ENCODE measurements around the gene TUBGCP2. TPM values are rescaled to one million over a fixed set of nuclear protein-coding genes. Genes with fewer than 3 reads are reported as not detected.

The TUBGCP2 gene
- total and polyA plus RNA-seq, 2 of the 13 experiments (the other 11 are each of a cell fraction or from before 2014, with no cell fraction given) = 21.3 to 34.5 TPM

DNA sequence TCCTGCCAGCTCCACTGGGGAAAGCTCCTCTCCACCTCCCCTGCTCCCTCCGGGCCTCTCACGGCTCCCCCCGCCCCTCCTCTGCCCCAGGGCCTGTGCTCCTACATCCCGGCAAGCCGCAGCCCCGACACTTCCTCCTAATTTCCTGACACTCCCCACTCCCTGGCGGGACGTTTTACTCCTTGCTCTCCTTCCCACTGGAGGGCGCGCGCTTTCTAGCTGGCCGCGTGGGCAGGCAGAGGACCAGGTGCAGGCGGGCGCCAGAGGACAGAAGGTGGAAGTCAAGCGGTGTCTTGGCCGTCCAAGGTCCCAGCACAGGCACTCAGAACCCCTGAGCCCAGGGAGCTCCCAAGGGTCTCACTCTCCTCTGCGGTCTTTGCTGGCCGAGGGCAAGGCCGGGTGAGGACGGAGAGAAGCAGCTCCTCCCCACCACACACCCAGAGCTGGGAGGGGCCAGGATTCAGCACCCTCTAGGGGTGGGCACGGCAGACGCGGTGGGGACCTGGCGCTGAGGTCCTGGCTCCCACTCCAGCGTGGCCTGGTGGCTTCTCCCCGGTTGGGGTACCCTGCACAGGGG, 51.1 kb downstream of the TUBGCP2 start (continued):
- no peak for TF ChIP-seq CBX2 (IDR thresholded peaks at IDR 0.05; ENCODE audit: low read depth, low read length)
- TF ChIP-seq CBX2 (CRISPR knock-in tag; IDR thresholded peaks at IDR 0.05; ENCODE audit: low read depth) = 0 out of 2 replicates have a peak, but pooled peaks have one; percentile 65
- TF ChIP-seq ZNF530 (CRISPR knock-in tag; IDR thresholded peaks at IDR 0.05; ENCODE audit: low read depth) = no peak
- TF ChIP-seq GATAD1 (CRISPR knock-in tag; IDR thresholded peaks at IDR 0.05) = no peak
- TF ChIP-seq ETV6 (CRISPR knock-in tag; conservative IDR thresholded peaks at IDR 0.05) = no peak
- TF ChIP-seq, protein P1, sequence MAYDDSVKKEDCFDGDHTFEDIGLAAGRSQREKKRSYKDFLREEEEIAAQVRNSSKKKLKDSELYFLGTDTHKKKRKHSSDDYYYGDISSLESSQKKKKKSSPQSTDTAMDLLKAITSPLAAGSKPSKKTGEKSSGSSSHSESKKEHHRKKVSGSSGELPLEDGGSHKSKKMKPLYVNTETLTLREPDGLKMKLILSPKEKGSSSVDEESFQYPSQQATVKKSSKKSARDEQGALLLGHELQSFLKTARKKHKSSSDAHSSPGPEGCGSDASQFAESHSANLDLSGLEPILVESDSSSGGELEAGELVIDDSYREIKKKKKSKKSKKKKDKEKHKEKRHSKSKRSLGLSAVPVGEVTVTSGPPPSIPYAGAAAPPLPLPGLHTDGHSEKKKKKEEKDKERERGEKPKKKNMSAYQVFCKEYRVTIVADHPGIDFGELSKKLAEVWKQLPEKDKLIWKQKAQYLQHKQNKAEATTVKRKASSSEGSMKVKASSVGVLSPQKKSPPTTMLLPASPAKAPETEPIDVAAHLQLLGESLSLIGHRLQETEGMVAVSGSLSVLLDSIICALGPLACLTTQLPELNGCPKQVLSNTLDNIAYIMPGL (CRISPR knock-in tag; IDR thresholded peaks at IDR 0.05; ENCODE audit: borderline replicate concordance in 1 of 2, low read depth in 1 of 2) = peak in 1 of 2 experiments; percentile 68; a peak in 2 of 4 replicates
- TF ChIP-seq ZNF329 (CRISPR knock-in tag; IDR thresholded peaks at IDR 0.05; ENCODE audit: low read depth) = no peak
- TF ChIP-seq NAIF1 (CRISPR knock-in tag; IDR thresholded peaks at IDR 0.05; ENCODE audit: borderline replicate concordance) = no peak
- TF ChIP-seq SSRP1 (CRISPR knock-in tag; IDR thresholded peaks at IDR 0.05) = no peak
- no peak for TF ChIP-seq ZNF34 (CRISPR knock-in tag; IDR thresholded peaks at IDR 0.05; ENCODE audit: borderline replicate concordance)
- TF ChIP-seq KDM2A (CRISPR knock-in tag; IDR thresholded peaks at IDR 0.05; ENCODE audit: borderline replicate concordance, low read depth) = peak; percentile 26; the same call in 1 of the 2 replicates
- peak; percentile 68; the same call in 1 of the 2 replicates for TF ChIP-seq ZSCAN21 (CRISPR knock-in tag; IDR thresholded peaks at IDR 0.05; ENCODE audit: borderline replicate concordance)
- no peak for TF ChIP-seq KLF11 (CRISPR knock-in tag; IDR thresholded peaks at IDR 0.05)
- no peak for TF ChIP-seq FOXC1 (CRISPR knock-in tag; IDR thresholded peaks at IDR 0.05; ENCODE audit: borderline replicate concordance)
- TF ChIP-seq, protein P2, sequence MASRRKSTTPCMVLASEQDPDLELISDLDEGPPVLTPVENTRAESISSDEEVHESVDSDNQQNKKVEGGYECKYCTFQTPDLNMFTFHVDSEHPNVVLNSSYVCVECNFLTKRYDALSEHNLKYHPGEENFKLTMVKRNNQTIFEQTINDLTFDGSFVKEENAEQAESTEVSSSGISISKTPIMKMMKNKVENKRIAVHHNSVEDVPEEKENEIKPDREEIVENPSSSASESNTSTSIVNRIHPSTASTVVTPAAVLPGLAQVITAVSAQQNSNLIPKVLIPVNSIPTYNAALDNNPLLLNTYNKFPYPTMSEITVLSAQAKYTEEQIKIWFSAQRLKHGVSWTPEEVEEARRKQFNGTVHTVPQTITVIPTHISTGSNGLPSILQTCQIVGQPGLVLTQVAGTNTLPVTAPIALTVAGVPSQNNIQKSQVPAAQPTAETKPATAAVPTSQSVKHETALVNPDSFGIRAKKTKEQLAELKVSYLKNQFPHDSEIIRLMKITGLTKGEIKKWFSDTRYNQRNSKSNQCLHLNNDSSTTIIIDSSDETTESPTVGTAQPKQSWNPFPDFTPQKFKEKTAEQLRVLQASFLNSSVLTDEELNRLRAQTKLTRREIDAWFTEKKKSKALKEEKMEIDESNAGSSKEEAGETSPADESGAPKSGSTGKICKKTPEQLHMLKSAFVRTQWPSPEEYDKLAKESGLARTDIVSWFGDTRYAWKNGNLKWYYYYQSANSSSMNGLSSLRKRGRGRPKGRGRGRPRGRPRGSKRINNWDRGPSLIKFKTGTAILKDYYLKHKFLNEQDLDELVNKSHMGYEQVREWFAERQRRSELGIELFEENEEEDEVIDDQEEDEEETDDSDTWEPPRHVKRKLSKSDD (CRISPR knock-in tag; IDR thresholded peaks at IDR 0.05; ENCODE audit: low read depth) = no peak
- no peak for TF ChIP-seq POLR2AphosphoS2 (IDR thresholded peaks at IDR 0.05; ENCODE audit: low read depth, low read length)
- TF ChIP-seq ZNF567 (CRISPR knock-in tag; IDR thresholded peaks at IDR 0.05; ENCODE audit: borderline replicate concordance) = no peak
- no peak for TF ChIP-seq ZNF672 (CRISPR knock-in tag; IDR thresholded peaks at IDR 0.05)
- TF ChIP-seq, protein P3, sequence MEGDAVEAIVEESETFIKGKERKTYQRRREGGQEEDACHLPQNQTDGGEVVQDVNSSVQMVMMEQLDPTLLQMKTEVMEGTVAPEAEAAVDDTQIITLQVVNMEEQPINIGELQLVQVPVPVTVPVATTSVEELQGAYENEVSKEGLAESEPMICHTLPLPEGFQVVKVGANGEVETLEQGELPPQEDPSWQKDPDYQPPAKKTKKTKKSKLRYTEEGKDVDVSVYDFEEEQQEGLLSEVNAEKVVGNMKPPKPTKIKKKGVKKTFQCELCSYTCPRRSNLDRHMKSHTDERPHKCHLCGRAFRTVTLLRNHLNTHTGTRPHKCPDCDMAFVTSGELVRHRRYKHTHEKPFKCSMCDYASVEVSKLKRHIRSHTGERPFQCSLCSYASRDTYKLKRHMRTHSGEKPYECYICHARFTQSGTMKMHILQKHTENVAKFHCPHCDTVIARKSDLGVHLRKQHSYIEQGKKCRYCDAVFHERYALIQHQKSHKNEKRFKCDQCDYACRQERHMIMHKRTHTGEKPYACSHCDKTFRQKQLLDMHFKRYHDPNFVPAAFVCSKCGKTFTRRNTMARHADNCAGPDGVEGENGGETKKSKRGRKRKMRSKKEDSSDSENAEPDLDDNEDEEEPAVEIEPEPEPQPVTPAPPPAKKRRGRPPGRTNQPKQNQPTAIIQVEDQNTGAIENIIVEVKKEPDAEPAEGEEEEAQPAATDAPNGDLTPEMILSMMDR (CRISPR knock-in tag; IDR thresholded peaks at IDR 0.05) = peak; percentile 67
- no peak for TF ChIP-seq ZFP90 (CRISPR knock-in tag; IDR thresholded peaks at IDR 0.05; ENCODE audit: borderline replicate concordance)
- TF ChIP-seq HNRNPLL (IDR thresholded peaks at IDR 0.05; ENCODE audit: low read depth, low read length, poor library complexity, severe bottlenecking) = peak; percentile 30
- TF ChIP-seq ELF3 (CRISPR knock-in tag; IDR thresholded peaks at IDR 0.05) = 0 out of 2 replicates have a peak, but pooled peaks have one; percentile 22
- TF ChIP-seq PHF5A (CRISPR knock-in tag; IDR thresholded peaks at IDR 0.05; ENCODE audit: low read depth, unreplicated experiment) = no peak
- peak; percentile 43 for TF ChIP-seq RBM39 (IDR thresholded peaks at IDR 0.05; ENCODE audit: low read depth, low read length, poor library complexity, severe bottlenecking)
